ENCODE data around the gene DAP3. TPM values are rescaled to one million over a fixed set of nuclear protein-coding genes. Genes with fewer than 3 reads are reported as not detected.
"Not testable (repeated sequence)": the region's sequence is repeated elsewhere in the genome, so short reads cannot be mapped to it uniquely, and the experiment has no call there.

Gene DAP3
- total RNA-seq, 1 donor from 2014 or later = 63.7 TPM

DNA sequence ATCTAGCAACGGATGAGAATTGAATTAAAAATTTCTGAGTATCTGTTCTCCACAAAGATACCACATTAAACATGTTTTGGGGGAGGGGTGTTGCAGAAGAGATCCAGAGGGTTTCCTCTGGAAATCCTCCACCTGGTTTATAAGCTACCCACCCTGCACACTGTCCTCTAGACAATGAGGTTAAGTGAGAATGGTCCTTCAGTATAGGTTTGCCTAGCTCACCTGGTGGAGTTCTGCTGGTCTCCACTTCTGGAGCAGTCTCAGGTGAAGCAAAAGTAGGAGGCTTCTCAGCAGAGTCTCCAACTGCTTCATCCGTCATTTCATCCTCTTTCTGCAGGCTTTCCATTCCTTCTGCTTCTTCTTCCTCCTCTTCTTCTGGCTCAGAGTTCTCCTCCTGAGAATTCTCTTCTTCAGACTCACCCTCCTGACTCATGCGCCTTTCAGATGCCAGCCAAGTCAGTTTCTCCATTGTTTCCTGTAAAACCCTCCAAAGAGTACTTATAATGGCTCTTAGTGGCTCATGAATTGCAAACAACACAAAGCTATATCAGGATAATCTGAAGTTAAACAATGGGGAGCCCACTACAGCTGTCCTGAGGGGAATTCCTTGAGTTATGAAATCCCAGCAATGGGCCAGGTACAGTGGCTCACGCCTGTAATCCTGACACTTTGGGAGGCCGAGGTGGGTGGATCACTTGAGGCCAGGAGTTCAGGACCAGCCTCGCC lies 74.4 kb downstream of the DAP3 start:
- H3K9ac ChIP-seq (ENCODE audit: low read depth in 1 of 3, low read length in 3 of 3); H3K9me3 ChIP-seq (ENCODE audit: control insufficient read depth in 3 of 3, low read length in 3 of 3); H3K27me3 ChIP-seq (ENCODE audit: control insufficient read depth in 3 of 3, insufficient read depth in 3 of 3, low read length in 3 of 3); H3K4me3 ChIP-seq (ENCODE audit: low read length in 3 of 3); H3K27ac ChIP-seq (ENCODE audit: low read depth, low read length); H3K4me1 ChIP-seq (ENCODE audit: control insufficient read depth in 3 of 3, insufficient read depth in 3 of 3, low read length in 3 of 3): not testable (repeated sequence)
- peaks cover 35 to 65% (median 61%) of the 10 kb centered on the region in 3 donors for H3K36me3 ChIP-seq (ENCODE audit: control insufficient read depth in 3 of 3, insufficient read depth in 3 of 3, low read length in 3 of 3)

DNA sequence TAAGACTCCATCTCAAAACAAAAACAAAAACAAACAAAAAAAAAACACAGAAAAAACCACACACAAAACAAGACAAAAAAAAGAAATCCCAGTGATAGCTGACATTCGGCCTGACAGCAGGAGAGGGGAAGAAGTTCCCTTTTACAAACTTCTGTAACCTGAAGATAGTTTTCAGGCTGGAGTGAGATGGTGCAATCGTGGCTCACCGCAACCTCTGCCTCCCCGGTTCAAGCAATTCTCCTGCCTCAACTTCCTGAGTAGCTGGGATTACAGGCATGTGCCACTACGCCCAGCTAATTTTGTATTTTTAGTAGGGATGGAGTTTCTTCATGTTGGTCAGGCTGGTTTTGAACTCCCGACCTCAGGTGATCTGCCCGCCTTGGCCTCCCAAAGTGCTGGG lies 75.1 kb downstream of the DAP3 start:
- peaks cover 34 to 64% (median 61%) of the 10 kb centered on the region in 3 donors for H3K36me3 ChIP-seq (ENCODE audit: control insufficient read depth in 3 of 3, insufficient read depth in 3 of 3, low read length in 3 of 3)
- H3K9ac ChIP-seq (ENCODE audit: low read depth in 1 of 3, low read length in 3 of 3); H3K27me3 ChIP-seq (ENCODE audit: control insufficient read depth in 3 of 3, insufficient read depth in 3 of 3, low read length in 3 of 3); H3K27ac ChIP-seq (ENCODE audit: low read depth, low read length); H3K4me1 ChIP-seq (ENCODE audit: control insufficient read depth in 3 of 3, insufficient read depth in 3 of 3, low read length in 3 of 3); H3K4me3 ChIP-seq (ENCODE audit: low read length in 3 of 3); H3K9me3 ChIP-seq (ENCODE audit: control insufficient read depth in 3 of 3, low read length in 3 of 3): not testable (repeated sequence)

DNA sequence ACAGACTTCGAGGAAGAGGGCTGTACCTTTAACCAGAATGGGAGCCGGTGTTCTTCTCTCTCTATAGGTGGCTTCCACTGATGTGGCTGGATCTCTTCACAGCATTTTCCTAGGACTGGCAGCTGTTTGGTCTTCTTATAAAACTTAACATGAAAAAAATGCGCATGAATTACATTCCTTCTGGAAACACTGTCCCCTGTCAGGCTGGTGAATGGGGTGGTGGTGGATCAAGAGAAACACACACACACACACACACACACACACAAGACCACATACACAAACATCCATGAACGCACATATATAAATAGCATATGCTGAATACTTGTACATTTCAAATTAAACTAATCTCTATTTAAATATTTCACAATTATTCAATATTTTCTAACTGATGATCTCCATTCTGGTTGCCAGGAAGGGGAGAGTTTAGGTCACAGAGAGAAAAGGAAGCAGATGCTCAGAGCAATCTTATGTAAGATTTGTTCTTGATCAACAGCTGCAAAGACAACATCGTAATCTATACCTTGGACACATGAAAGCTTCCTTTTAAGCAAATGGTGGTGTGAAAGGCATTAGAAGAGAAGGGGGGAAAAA lies 78.6 kb downstream of the DAP3 start:
- not testable (repeated sequence) for H3K4me1 ChIP-seq (ENCODE audit: control insufficient read depth in 3 of 3, insufficient read depth in 3 of 3, low read length in 3 of 3); H3K27ac ChIP-seq (ENCODE audit: low read depth, low read length); H3K27me3 ChIP-seq (ENCODE audit: control insufficient read depth in 3 of 3, insufficient read depth in 3 of 3, low read length in 3 of 3); H3K4me3 ChIP-seq (ENCODE audit: low read length in 3 of 3); H3K9me3 ChIP-seq (ENCODE audit: control insufficient read depth in 3 of 3, low read length in 3 of 3); H3K9ac ChIP-seq (ENCODE audit: low read depth in 1 of 3, low read length in 3 of 3)
- H3K36me3 ChIP-seq (ENCODE audit: control insufficient read depth in 3 of 3, insufficient read depth in 3 of 3, low read length in 3 of 3) = peaks cover 35 to 69% (median 67%) of the 10 kb centered on the region in 3 donors

DNA sequence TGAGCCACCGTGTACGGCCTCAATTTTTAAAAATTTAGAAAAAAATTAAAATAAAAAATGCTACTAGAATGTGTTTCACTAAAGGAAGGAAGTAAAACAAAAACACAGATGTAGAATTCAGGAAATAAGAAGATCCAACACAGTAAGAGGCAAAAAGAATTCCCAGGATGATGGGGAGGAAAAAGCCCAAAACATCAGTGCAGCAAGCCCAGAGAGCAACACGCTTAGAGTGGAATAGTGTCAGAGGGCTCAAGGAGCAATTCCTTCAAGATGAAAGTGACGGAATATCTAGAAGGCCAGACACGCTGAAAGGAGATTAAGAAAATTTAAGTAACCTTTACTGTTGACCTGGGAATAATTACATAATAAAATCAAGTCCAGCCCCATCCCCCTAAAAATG lies 80.4 kb downstream of the DAP3 start:
- Histone ChIP-seq H3K9ac (ENCODE audit: low read depth in 1 of 3, low read length in 3 of 3) (no peak overlapping the region), H3K9me3 (ENCODE audit: control insufficient read depth in 3 of 3, low read length in 3 of 3) (no peaks in the 10 kb centered on the region), H3K36me3 (ENCODE audit: control insufficient read depth in 3 of 3, insufficient read depth in 3 of 3, low read length in 3 of 3) (peaks cover 37 to 74% (median 70%) of the 10 kb centered on the region in 3 donors), H3K4me1 (ENCODE audit: control insufficient read depth in 3 of 3, insufficient read depth in 3 of 3, low read length in 3 of 3) (no peaks in the 10 kb centered on the region), H3K27ac (ENCODE audit: low read depth, low read length) (no peak overlapping the region), H3K4me3 (ENCODE audit: low read length in 3 of 3) (no peak overlapping the region), H3K27me3 (ENCODE audit: control insufficient read depth in 3 of 3, insufficient read depth in 3 of 3, low read length in 3 of 3) (no peaks in the 10 kb centered on the region)

DNA sequence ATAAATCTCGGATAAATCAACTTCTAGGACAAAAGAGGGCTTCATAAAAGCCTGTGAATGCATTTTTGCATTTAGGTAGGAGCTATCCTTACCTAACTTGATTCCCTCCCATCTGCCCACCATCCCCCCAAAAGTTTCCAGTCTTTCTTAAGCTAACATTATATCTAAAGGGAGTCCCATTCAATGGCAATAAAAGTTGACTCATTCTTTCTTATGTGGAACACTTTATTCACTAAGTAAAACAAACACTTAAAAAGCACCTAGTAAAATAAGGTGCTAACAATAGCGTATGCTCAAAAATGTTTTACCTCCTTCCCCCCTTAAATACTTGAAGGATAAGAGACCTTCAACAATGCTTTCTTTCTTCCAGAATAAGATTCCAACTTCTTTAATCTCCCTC lies 84.3 kb downstream of the DAP3 start:
- no peak overlapping the region for H3K4me3 ChIP-seq (ENCODE audit: low read length in 3 of 3)
- H3K27me3 ChIP-seq (ENCODE audit: control insufficient read depth in 3 of 3, insufficient read depth in 3 of 3, low read length in 3 of 3) = no peaks in the 10 kb centered on the region
- no peaks in the 10 kb centered on the region for H3K9me3 ChIP-seq (ENCODE audit: control insufficient read depth in 3 of 3, low read length in 3 of 3)
- H3K27ac ChIP-seq (ENCODE audit: low read depth, low read length) = no peak overlapping the region
- H3K36me3 ChIP-seq (ENCODE audit: control insufficient read depth in 3 of 3, insufficient read depth in 3 of 3, low read length in 3 of 3) = peaks cover 38 to 76% (median 72%) of the 10 kb centered on the region in 3 donors
- H3K9ac ChIP-seq (ENCODE audit: low read depth in 1 of 3, low read length in 3 of 3) = no peak overlapping the region
- H3K4me1 ChIP-seq (ENCODE audit: control insufficient read depth in 3 of 3, insufficient read depth in 3 of 3, low read length in 3 of 3) = no peaks in the 10 kb centered on the region

DNA sequence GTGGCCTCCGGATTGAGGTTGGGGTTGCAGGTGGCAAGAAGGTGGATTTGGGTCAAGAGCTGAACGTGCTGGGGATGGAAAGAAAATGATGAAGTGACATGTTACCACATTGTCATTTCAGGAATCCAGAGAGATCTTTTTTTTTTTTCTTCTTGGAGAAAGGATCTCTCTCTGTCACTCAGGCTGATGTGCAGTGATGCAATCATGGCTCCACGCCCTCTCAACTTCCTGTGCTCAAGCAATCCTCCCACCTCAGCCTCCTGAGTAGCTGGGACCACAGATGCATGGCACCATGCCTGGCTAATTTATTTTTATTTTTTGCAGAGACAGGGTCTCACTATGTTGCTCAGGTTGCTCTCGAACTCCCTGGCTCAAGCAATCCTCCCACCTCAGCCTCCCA lies 87.5 kb downstream of the DAP3 start:
- Histone ChIP-seq H3K27me3 (ENCODE audit: control insufficient read depth in 3 of 3, insufficient read depth in 3 of 3, low read length in 3 of 3) (no peaks in the 10 kb centered on the region), H3K36me3 (ENCODE audit: control insufficient read depth in 3 of 3, insufficient read depth in 3 of 3, low read length in 3 of 3) (peaks cover 25 to 57% (median 46%) of the 10 kb centered on the region in 3 donors), H3K4me1 (ENCODE audit: control insufficient read depth in 3 of 3, insufficient read depth in 3 of 3, low read length in 3 of 3) (no peaks in the 10 kb centered on the region), H3K27ac (ENCODE audit: low read depth, low read length) (no peak overlapping the region), H3K4me3 (ENCODE audit: low read length in 3 of 3) (no peak overlapping the region), H3K9ac (ENCODE audit: low read depth in 1 of 3, low read length in 3 of 3) (no peak overlapping the region), H3K9me3 (ENCODE audit: control insufficient read depth in 3 of 3, low read length in 3 of 3) (no peaks in the 10 kb centered on the region)

DNA sequence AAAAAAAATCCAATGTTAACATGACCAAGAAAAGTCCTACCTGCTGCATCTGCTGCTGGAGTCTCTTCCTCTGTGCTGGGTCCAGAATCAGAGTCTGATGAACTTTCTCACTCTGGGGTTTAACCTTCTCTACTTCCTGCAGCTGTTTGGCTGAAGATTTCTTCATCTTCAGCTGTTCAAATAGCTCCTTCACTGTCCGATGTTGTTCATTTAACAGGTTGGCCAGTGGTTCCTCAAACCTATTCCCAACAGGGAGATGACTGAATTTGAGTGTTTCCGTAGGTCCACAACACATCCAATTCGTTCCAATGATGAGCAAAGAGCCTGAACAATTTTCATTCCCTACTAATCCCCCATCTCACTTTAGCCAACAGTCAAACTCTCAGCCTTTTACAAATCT lies 88.7 kb downstream of the DAP3 start:
- H3K9me3 ChIP-seq (ENCODE audit: control insufficient read depth in 3 of 3, low read length in 3 of 3) = no peaks in the 10 kb centered on the region
- H3K36me3 ChIP-seq (ENCODE audit: control insufficient read depth in 3 of 3, insufficient read depth in 3 of 3, low read length in 3 of 3) = peaks cover 17 to 53% (median 37%) of the 10 kb centered on the region in 3 donors
- H3K4me3 ChIP-seq (ENCODE audit: low read length in 3 of 3) = no peak overlapping the region
- H3K4me1 ChIP-seq (ENCODE audit: control insufficient read depth in 3 of 3, insufficient read depth in 3 of 3, low read length in 3 of 3) = no peaks in the 10 kb centered on the region
- H3K27ac ChIP-seq (ENCODE audit: low read depth, low read length) = no peak overlapping the region
- H3K27me3 ChIP-seq (ENCODE audit: control insufficient read depth in 3 of 3, insufficient read depth in 3 of 3, low read length in 3 of 3) = no peaks in the 10 kb centered on the region
- H3K9ac ChIP-seq (ENCODE audit: low read depth in 1 of 3, low read length in 3 of 3) = no peak overlapping the region

Other genes starting within 250 kb of the DAP3 start
- 35.0 TPM for gene ASH1L, start 126.3 kb upstream of the DAP3 start, total RNA-seq
- gene MSTO1, start 78.9 kb upstream of the DAP3 start, total RNA-seq = 16.2 TPM
- gene YY1AP1, start 317 bp upstream of the DAP3 start, total RNA-seq = 358 TPM
- gene GON4L, start 168.1 kb downstream of the DAP3 start, total RNA-seq = 32.9 TPM
- 10.4 TPM for gene SYT11, start 170.5 kb downstream of the DAP3 start, total RNA-seq
- gene RIT1, start 222.3 kb downstream of the DAP3 start, total RNA-seq = 21.4 TPM
- 26.6 TPM for gene KHDC4, start 245.3 kb downstream of the DAP3 start, total RNA-seq